HEK293 (cell line): ENCODE data around the gene SREK1.

Experiments
- CTCF ChIA-PET: fragments of 350-600 bp; formaldehyde crosslinking; extraction: SDS; loops from one replicate; lab custom pipeline; 2021; ENCODE audit warnings: antibody characterized with exemption; lab: Yijun Ruan, JAX
- POLR2A ChIA-PET: fragments of 300-600 bp; formaldehyde crosslinking; extraction: SDS; loops from one replicate; lab custom pipeline; 2020; ENCODE audit warnings: antibody characterized with exemption, inconsistent platforms; lab: Yijun Ruan, JAX
- H3K27ac ChIP-seq: fragments of 200-500 bp; sonication (Bioruptor generic); 2 replicates; pipeline ENCODE4 v1.5.1; 2014; ENCODE audit warnings: low read depth, low read length, control low read depth, inconsistent platforms; ENCODE audit errors: extremely low read depth
- H3K36me3 ChIP-seq, 2 experiments: fragments of 200-500 bp in 1 of 2; sonication (Bioruptor generic) in 1 of 2; 1 replicate in 1 of 2; 2 replicates in 1 of 2; pipeline ENCODE4 v1.5.1; 2014 to 2017; ENCODE audit warnings: inconsistent platforms in 2 of 2, low read length in 2 of 2; ENCODE audit not compliant: control insufficient read depth in 2 of 2, insufficient read depth in 1 of 2
- H3K4me1 ChIP-seq: fragments of 200-500 bp; sonication (Bioruptor generic); 2 replicates; pipeline ENCODE4 v1.5.1; 2014; ENCODE audit warnings: mild to moderate bottlenecking, low read length, inconsistent platforms; ENCODE audit not compliant: control insufficient read depth, insufficient read depth
- H3K4me3 ChIP-seq: 2 replicates; pipeline ENCODE4 v1.5.1; 2011; ENCODE audit warnings: low read depth, mild to moderate bottlenecking, control low read depth, low read length, moderate library complexity
- H3K9me3 ChIP-seq: fragments of 200-500 bp; sonication (Bioruptor generic); 2 replicates; pipeline ENCODE4 v1.5.1; 2014; ENCODE audit warnings: low read depth, low read length, inconsistent platforms; ENCODE audit not compliant: control insufficient read depth, insufficient read depth
- GFI1B ChIP-seq: fragments of 450-650 bp; formaldehyde crosslinking; IDR thresholded peaks from 2 replicates; pipeline ENCODE4 v1.5.1; 2016; ENCODE audit warnings: missing biosample characterization, missing genetic modification characterization
- IKZF3 ChIP-seq: fragments of 450-650 bp; IDR thresholded peaks from 2 replicates; pipeline ENCODE4 v1.5.0; 2018; ENCODE audit warnings: missing biosample characterization, mild to moderate bottlenecking, missing genetic modification characterization, moderate library complexity
- KLF9 ChIP-seq: fragments of 450-650 bp; formaldehyde crosslinking; IDR thresholded peaks from 2 replicates; pipeline ENCODE4 v1.5.1; 2016; ENCODE audit warnings: missing biosample characterization, missing genetic modification characterization, low read depth
- OSR2 ChIP-seq: fragments of 450-650 bp; formaldehyde crosslinking; IDR thresholded peaks from 2 replicates; pipeline ENCODE4 v1.5.1; 2016; ENCODE audit warnings: missing biosample characterization, missing genetic modification characterization
- PRDM1 ChIP-seq: fragments of 450-650 bp; formaldehyde crosslinking; IDR thresholded peaks from 2 replicates; pipeline ENCODE4; 2016; ENCODE audit warnings: missing biosample characterization, missing genetic modification characterization
- ZNF121 ChIP-seq: fragments of 450-650 bp; formaldehyde crosslinking; IDR thresholded peaks from 2 replicates; pipeline ENCODE4 v1.5.1; 2016; ENCODE audit warnings: missing biosample characterization, missing genetic modification characterization
- ZNF184 ChIP-seq: fragments of 450-650 bp; IDR thresholded peaks from 2 replicates; pipeline ENCODE4 v1.5.1; 2018; ENCODE audit warnings: missing biosample characterization, mild to moderate bottlenecking, missing genetic modification characterization
- ZNF2 ChIP-seq: fragments of 450-650 bp; formaldehyde crosslinking; IDR thresholded peaks from 2 replicates; pipeline ENCODE4 v1.5.1; 2016; ENCODE audit warnings: missing biosample characterization, missing genetic modification characterization
- ZNF302 ChIP-seq: fragments of 450-650 bp; formaldehyde crosslinking; IDR thresholded peaks from 2 replicates; pipeline ENCODE4 v1.5.1; 2016; ENCODE audit warnings: missing biosample characterization, missing genetic modification characterization, low read depth
- ZNF366 ChIP-seq: fragments of 450-650 bp; formaldehyde crosslinking; conservative IDR thresholded peaks from 2 replicates; pipeline ENCODE4 v1.5.1; 2016; ENCODE audit warnings: missing biosample characterization, missing genetic modification characterization
- ZNF48 ChIP-seq: fragments of 450-650 bp; formaldehyde crosslinking; IDR thresholded peaks from 2 replicates; pipeline ENCODE4 v1.5.1; 2016; ENCODE audit warnings: missing biosample characterization, missing genetic modification characterization
- ZNF580 ChIP-seq: fragments of 450-650 bp; formaldehyde crosslinking; IDR thresholded peaks from 2 replicates; pipeline ENCODE4 v1.5.1; 2016; ENCODE audit warnings: missing biosample characterization, missing genetic modification characterization
- ZNF596 ChIP-seq: fragments of 450-650 bp; IDR thresholded peaks from 2 replicates; pipeline ENCODE4 v1.5.0; 2018; ENCODE audit warnings: missing biosample characterization, mild to moderate bottlenecking, missing genetic modification characterization, moderate library complexity
- ZNF629 ChIP-seq: fragments of 450-650 bp; formaldehyde crosslinking; IDR thresholded peaks from 2 replicates; pipeline ENCODE4 v1.5.1; 2017; ENCODE audit warnings: missing biosample characterization, missing genetic modification characterization
- ZNF747 ChIP-seq: fragments of 450-650 bp; formaldehyde crosslinking; IDR thresholded peaks from 2 replicates; pipeline ENCODE4 v1.5.1; 2016; ENCODE audit warnings: missing biosample characterization, missing genetic modification characterization
- ZNF768 ChIP-seq: fragments of 450-650 bp; formaldehyde crosslinking; IDR thresholded peaks from 2 replicates; pipeline ENCODE4 v1.5.1; 2018; ENCODE audit warnings: missing biosample characterization, mild to moderate bottlenecking, missing genetic modification characterization
- ZSCAN23 ChIP-seq: fragments of 450-650 bp; formaldehyde crosslinking; IDR thresholded peaks from 2 replicates; pipeline ENCODE4 v1.5.1; 2016; ENCODE audit warnings: missing biosample characterization, missing genetic modification characterization

Gene SREK1

GRCh38 chr5:66164044-66164790 lies 20.1 kb downstream of the SREK1 start (continued):
- TF ChIP-seq ZNF747 (tag by site-specific recombination): no peak

- H3K36me3 ChIP-seq: peaks cover 48 to 73% of the 10 kb centered on the region in 2 experiments
- H3K4me1 ChIP-seq: no peaks in the 10 kb centered on the region
- H3K27ac ChIP-seq: no peak overlapping the region
- POLR2A ChIA-PET: no interaction called here
- TF ChIP-seq GFI1B (no peak), PRDM1 (tag by site-specific recombination) (no peak), ZNF629 (no peak), ZSCAN23 (tag by site-specific recombination) (no peak), ZNF121 (peak; percentile 58; the same call in 1 of the 2 replicates)
- TF ChIP-seq, all 188 proteins: peak for 1
- H3K9me3 ChIP-seq: no peaks in the 10 kb centered on the region
- CTCF ChIA-PET: interaction anchor here (0.6 kb wide), 1 partner anchor 138 kb away, joined by 3 read pairs; no protein-coding TSS in a partner anchor
- no peak overlapping the region for H3K4me3 ChIP-seq
Observed at GRCh38 chr5:66168226-66168625, 24.1 kb downstream of the SREK1 start.

GRCh38 chr5:66169534-66169933 lies 25.4 kb downstream of the SREK1 start:
- Histone ChIP-seq H3K36me3 (peaks cover 42 to 67% of the 10 kb centered on the region in 2 experiments), H3K4me3 (no peak overlapping the region), H3K27ac (no peak overlapping the region), H3K4me1 (no peaks in the 10 kb centered on the region), H3K9me3 (no peaks in the 10 kb centered on the region)
- TF ChIP-seq OSR2 (tag by site-specific recombination) (0 out of 2 replicates have a peak, but pooled peaks have one; percentile 28), ZNF302 (tag by site-specific recombination) (no peak)
- ChIA-PET CTCF (interaction anchor here (0.7 to 1.0 kb wide), 2 partner anchors 138 to 149 kb away, joined by 3 read pairs; no protein-coding TSS in a partner anchor), POLR2A (no interaction called here)

GRCh38 chr5:66170195-66170919 lies 26.3 kb downstream of the SREK1 start:
- Histone ChIP-seq H3K9me3 (no peaks in the 10 kb centered on the region), H3K36me3 (peaks cover 48 to 69% of the 10 kb centered on the region in 2 experiments), H3K27ac (no peak overlapping the region), H3K4me1 (no peaks in the 10 kb centered on the region), H3K4me3 (no peak overlapping the region)
- TF ChIP-seq PRDM1 (tag by site-specific recombination): peak; percentile 98
- TF ChIP-seq IKZF3 (tag by site-specific recombination): peak; percentile 47
- peak; percentile 94 for TF ChIP-seq ZNF366 (tag by site-specific recombination)
- no peak for TF ChIP-seq ZNF580 (tag by site-specific recombination)
- TF ChIP-seq ZNF2 (tag by site-specific recombination): no peak
- TF ChIP-seq ZNF768 (tag by site-specific recombination): no peak
- TF ChIP-seq ZNF184 (tag by site-specific recombination): no peak
- TF ChIP-seq ZNF48: no peak
- no peak for TF ChIP-seq KLF9 (tag by site-specific recombination)
- peak; percentile 96 for TF ChIP-seq ZNF596 (tag by site-specific recombination)
- no peak for TF ChIP-seq OSR2 (tag by site-specific recombination)
- ChIA-PET POLR2A (no interaction called here), CTCF (interaction anchor here (0.6 to 1.2 kb wide), 3 partner anchors 22 to 418 kb away, joined by 3 to 5 read pairs (median 3); no protein-coding TSS in a partner anchor)
